H9 (cell line): Measurements from ENCODE around the gene HSD17B12. TPM values are rescaled to one million over a fixed set of nuclear protein-coding genes. Genes with fewer than 3 reads are reported as not detected.

ENCODE experiments used
- DNase-seq: peaks from one replicate; pipeline ENCODE4 v3.0.0-alpha.2; 2017
- H2AFZ ChIP-seq: one replicate; pipeline ENCODE4 v1.6.1; 2013; ENCODE audit warnings: mild to moderate bottlenecking, low read length, control low read depth, moderate library complexity
- H2AK5ac ChIP-seq: 2 replicates; pipeline ENCODE4 v1.6.1; 2013; ENCODE audit warnings: low read length, control low read depth, mixed read lengths; ENCODE audit not compliant: insufficient read length
- H2BK120ac ChIP-seq: one replicate; pipeline ENCODE4 v1.6.1; 2013; ENCODE audit warnings: low read depth, mild to moderate bottlenecking, low read length, control low read depth, inconsistent platforms; ENCODE audit not compliant: poor library complexity, severe bottlenecking
- H2BK12ac ChIP-seq: 2 replicates; pipeline ENCODE4 v1.6.1; 2013; ENCODE audit warnings: low read length, control low read depth, mixed read lengths, low read depth; ENCODE audit not compliant: insufficient read length
- H2BK15ac ChIP-seq: 2 replicates; pipeline ENCODE4 v1.6.1; 2013; ENCODE audit warnings: low read depth, low read length, control low read depth
- H2BK20ac ChIP-seq: one replicate; pipeline ENCODE4 v1.6.1; 2013; ENCODE audit warnings: low read depth, mild to moderate bottlenecking, low read length, control low read depth, inconsistent platforms; ENCODE audit not compliant: poor library complexity, severe bottlenecking
- H2BK5ac ChIP-seq: 2 replicates; pipeline ENCODE4 v1.6.1; 2013; ENCODE audit warnings: low read length, control low read depth, mixed read lengths; ENCODE audit not compliant: insufficient read length
- H3K14ac ChIP-seq: 2 replicates; pipeline ENCODE4 v1.6.1; 2013; ENCODE audit warnings: low read length, control low read depth; ENCODE audit not compliant: insufficient read depth
- H3K18ac ChIP-seq: 2 replicates; pipeline ENCODE4 v1.6.1; 2013; ENCODE audit warnings: low read depth, mild to moderate bottlenecking, mixed read lengths, low read length, control low read depth; ENCODE audit not compliant: insufficient read length
- H3K23ac ChIP-seq: 2 replicates; pipeline ENCODE4 v1.6.1; 2013; ENCODE audit warnings: low read length, control low read depth, mixed read lengths, low read depth; ENCODE audit not compliant: insufficient read length
- H3K23me2 ChIP-seq: 2 replicates; pipeline ENCODE4 v1.6.1; 2013; ENCODE audit warnings: low read depth, mild to moderate bottlenecking, mixed read lengths, low read length, control low read depth; ENCODE audit not compliant: insufficient read length, poor library complexity, severe bottlenecking
- H3K27ac ChIP-seq: 2 replicates; pipeline ENCODE4 v1.5.1; 2013; ENCODE audit warnings: low read length, control low read depth, mixed read lengths, low read depth; ENCODE audit not compliant: insufficient read length
- H3K27me3 ChIP-seq: 2 replicates; pipeline ENCODE4 v1.6.1; 2013; ENCODE audit warnings: low read length, control low read depth, inconsistent platforms; ENCODE audit not compliant: insufficient read depth
- H3K4ac ChIP-seq: 2 replicates; pipeline ENCODE4 v1.6.1; 2013; ENCODE audit warnings: low read depth, mild to moderate bottlenecking, control low read depth, inconsistent platforms, low read length, moderate library complexity
- H3K4me1 ChIP-seq: 2 replicates; pipeline ENCODE4 v1.6.1; 2013; ENCODE audit warnings: low read length, control low read depth, inconsistent platforms; ENCODE audit not compliant: insufficient read depth
- H3K4me2 ChIP-seq: 2 replicates; pipeline ENCODE4 v1.6.1; 2013; ENCODE audit warnings: low read length, control low read depth, mixed read lengths; ENCODE audit not compliant: insufficient read length, insufficient read depth
- H3K56ac ChIP-seq: 2 replicates; pipeline ENCODE4 v1.6.1; 2013; ENCODE audit warnings: low read depth, mild to moderate bottlenecking, mixed read lengths, low read length, control low read depth; ENCODE audit not compliant: insufficient read length
- H3K79me1 ChIP-seq: 2 replicates; pipeline ENCODE4 v1.6.1; 2013; ENCODE audit warnings: low read depth, mild to moderate bottlenecking, moderate library complexity, low read length, control low read depth, inconsistent platforms; ENCODE audit not compliant: insufficient read depth, poor library complexity, severe bottlenecking
- H3K79me2 ChIP-seq: 2 replicates; pipeline ENCODE4 v1.6.1; 2013; ENCODE audit warnings: low read length, control low read depth, inconsistent platforms; ENCODE audit not compliant: insufficient read depth
- H3K9ac ChIP-seq: 2 replicates; pipeline ENCODE4 v1.6.1; 2013; ENCODE audit warnings: low read length, control low read depth, mixed read lengths; ENCODE audit not compliant: insufficient read length; ENCODE audit errors: extremely low read depth
- H3K9me3 ChIP-seq: one replicate; pipeline ENCODE4 v1.6.1; 2013; ENCODE audit warnings: low read depth, low read length, inconsistent platforms; ENCODE audit not compliant: control insufficient read depth
- H3T11ph ChIP-seq: one replicate; pipeline ENCODE4 v1.6.1; 2013; ENCODE audit warnings: mild to moderate bottlenecking, low read length, control low read depth, inconsistent platforms
- H4K20me1 ChIP-seq: one replicate; pipeline ENCODE4 v1.6.1; 2013; ENCODE audit not compliant: control insufficient read depth, insufficient read length, insufficient read depth
- H4K5ac ChIP-seq: 2 replicates; pipeline ENCODE4 v1.6.1; 2013; ENCODE audit warnings: low read depth, mild to moderate bottlenecking, mixed read lengths, low read length, control low read depth; ENCODE audit not compliant: insufficient read length
- H4K8ac ChIP-seq: replicated peaks from 2 replicates; pipeline ENCODE4 v1.6.1; 2013; ENCODE audit warnings: low read length, control low read depth, mixed read lengths, low read depth; ENCODE audit not compliant: insufficient read length
- H4K91ac ChIP-seq: 2 replicates; pipeline ENCODE4 v1.6.1; 2013; ENCODE audit warnings: low read depth, mild to moderate bottlenecking, moderate library complexity, mixed read lengths, low read length, control low read depth; ENCODE audit not compliant: insufficient read length
- H3K27ac Mint-ChIP-seq, 3 experiments: 2 replicates in 2 of 3; 3 replicates in 1 of 3; pipeline ENCODE4 v1.8.0; 2020 to 2021; ENCODE audit warnings: mixed read lengths in 3 of 3, mild to moderate bottlenecking in 1 of 3, moderate library complexity in 1 of 3
- H3K27me3 Mint-ChIP-seq: 2 replicates; pipeline ENCODE4 v1.8.0; 2021; ENCODE audit warnings: low read depth, mild to moderate bottlenecking, moderate library complexity, mixed read lengths
- H3K36me3 Mint-ChIP-seq, 3 experiments: 2 replicates in 2 of 3; 3 replicates in 1 of 3; pipeline ENCODE4 v1.8.0; 2020 to 2021; ENCODE audit warnings: low read depth in 3 of 3, mixed read lengths in 3 of 3; ENCODE audit not compliant: insufficient read depth in 1 of 3
- H3K4me1 Mint-ChIP-seq, 2 experiments: 2 replicates each; pipeline ENCODE4 v1.8.0; 2020; ENCODE audit warnings: mixed read lengths in 2 of 2
- H3K4me3 Mint-ChIP-seq, 2 experiments: 2 replicates in 1 of 2; 3 replicates in 1 of 2; pipeline ENCODE4 v1.8.0; 2020 to 2021; ENCODE audit warnings: mild to moderate bottlenecking in 2 of 2, mixed read lengths in 2 of 2, moderate library complexity in 1 of 2
- H3K9me3 Mint-ChIP-seq, 2 experiments: 2 replicates in 1 of 2; 3 replicates in 1 of 2; pipeline ENCODE4 v1.8.0; 2020; ENCODE audit warnings: mild to moderate bottlenecking in 2 of 2, mixed read lengths in 2 of 2, moderate library complexity in 1 of 2
- CTCF ChIP-seq: fragments of 200-600 bp; sonication (generic); conservative IDR thresholded peaks from 3 replicates; pipeline ENCODE4 v1.8.0; 2021; ENCODE audit warnings: antibody characterized with exemption, mild to moderate bottlenecking
- WGBS: extraction: QIAGEN DNeasy Blood & Tissue Kit; methylation state at CpG from one replicate; pipeline ENCODE4 v1.1.7; 2013; ENCODE audit warnings: missing lambda C conversion rate, low lambda C conversion rate, mixed read lengths; ENCODE audit not compliant: insufficient read length; ENCODE audit errors: extremely low coverage; 5-methylcytosine and 5-hydroxymethylcytosine counted together
- total RNA-seq: library from RNA; stranded (reverse); gene quantifications from 2 replicates; pipeline ENCODE4 v1.2.1, GENCODE V29; 2021

HSD17B12 gene
- total RNA-seq, 1 experiment from 2014 or later = 111 TPM

DNA sequence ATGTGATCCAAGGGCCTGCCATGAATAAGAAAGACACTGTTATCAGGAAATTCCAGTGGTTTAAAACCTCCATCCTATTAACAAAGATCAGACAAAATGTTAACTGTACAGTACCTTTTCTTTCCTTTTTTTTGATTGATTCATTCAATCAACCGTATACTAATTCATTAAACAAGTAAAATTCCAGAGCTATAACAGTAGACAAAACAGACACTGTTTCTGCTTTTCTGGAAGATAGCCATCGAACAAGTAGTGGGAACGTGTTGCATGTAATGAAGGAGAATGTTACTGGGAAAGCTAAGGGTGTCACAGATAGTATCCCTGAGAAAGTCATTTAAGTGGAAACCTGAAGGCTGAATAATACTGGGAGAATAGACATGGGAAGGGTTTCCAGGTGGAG is 126.4 kb downstream of the HSD17B12 start:
- Histone ChIP-seq H3K27ac (no peak overlapping the region), H4K20me1 (no peaks in the 10 kb centered on the region), H2BK5ac (no peak overlapping the region), H2BK120ac (no peak overlapping the region), H4K91ac (no peak overlapping the region), H3K4ac (no peak overlapping the region), H3K23me2 (no peaks in the 10 kb centered on the region), H4K5ac (no peak overlapping the region), H3K79me2 (no peaks in the 10 kb centered on the region), H2BK12ac (no peak overlapping the region), H3K4me1 (no peaks in the 10 kb centered on the region), H3K4me2 (no peak overlapping the region), H3K14ac (no peak overlapping the region), H3K23ac (no peak overlapping the region), H2BK15ac (no peak overlapping the region), H3K9me3 (peaks cover 12% of the 10 kb centered on the region), H3T11ph (no peak overlapping the region), H3K27me3 (no peaks in the 10 kb centered on the region), H3K79me1 (no peaks in the 10 kb centered on the region), H2AK5ac (no peak overlapping the region), H4K8ac (no peak overlapping the region), H2AFZ (no peak overlapping the region), H3K18ac (no peak overlapping the region), H3K9ac (no peak overlapping the region), H3K56ac (no peak overlapping the region), H2BK20ac (no peak overlapping the region)
- Mint-ChIP-seq H3K27ac (no peak overlapping the region), H3K4me3 (no peak overlapping the region), H3K9me3 (peaks cover 11 to 15% of the 10 kb centered on the region in 2 experiments; a peak in 4 of 5 replicates), H3K36me3 (peaks cover 29 to 33% (median 32%) of the 10 kb centered on the region in 3 experiments), H3K27me3 (no peaks in the 10 kb centered on the region), H3K4me1 (no peaks in the 10 kb centered on the region)
- TF ChIP-seq CTCF = no peak
- no CpG with 5 or more reads among the region's 3 CpGs for WGBS
- DNase-seq = no peak
